ENCODE data around the gene LCAT.
A peak's percentile ranks its signal among the peaks of the same experiment; 100 is the strongest.
"Not testable (repeated sequence)": the region's sequence is repeated elsewhere in the genome, so short reads cannot be mapped to it uniquely, and the experiment has no call there.

The LCAT gene

DNA sequence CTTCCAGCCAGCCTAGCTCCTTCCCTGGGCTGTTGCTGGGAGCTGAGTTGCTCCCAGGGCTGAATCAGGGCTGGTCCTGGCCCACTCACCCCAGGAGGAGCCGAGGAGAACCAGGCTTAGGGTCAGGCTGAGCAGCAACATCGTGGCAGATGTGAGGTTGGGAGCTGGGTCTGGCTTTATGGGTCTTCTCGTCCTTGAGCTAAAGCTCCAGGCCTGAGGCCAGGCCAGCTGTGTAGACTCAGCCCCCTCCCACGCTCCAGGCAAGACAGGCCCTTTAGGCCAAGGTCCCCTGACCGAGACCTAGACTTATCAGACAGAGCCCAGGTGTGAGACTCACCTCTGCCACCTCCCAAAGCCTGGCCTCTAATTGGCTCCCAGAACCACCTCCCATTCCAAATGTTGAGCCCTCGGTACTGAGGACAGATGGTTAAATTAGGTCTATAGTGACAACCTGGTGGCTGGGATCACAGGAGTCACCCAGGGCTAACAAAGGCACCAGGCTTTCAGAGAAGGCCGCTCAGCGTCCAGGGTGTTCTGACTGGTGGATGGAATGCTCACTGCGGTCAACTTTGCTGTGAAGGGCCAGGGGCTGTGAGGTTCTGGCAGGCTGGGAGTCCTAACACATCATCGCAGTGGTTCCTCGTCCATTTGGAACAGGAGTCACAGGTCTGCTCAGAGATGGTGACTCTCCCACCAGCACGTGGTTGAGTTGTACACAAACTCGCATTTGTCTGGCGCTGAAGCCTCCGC is 12.0 kb downstream of the LCAT start, which contains the start of gene CTRL:
Gene CTRL (minus strand): TSS at position 151 of the 750 bp plus-strand sequence. CDS start 10 bp downstream, at position 141.
- no peak for DNase-seq (ENCODE audit: low read depth in 2 of 2)

GRCh38 chr16:67930678-67931211 is 13.2 kb downstream of the LCAT start:
- no peak for DNase-seq (ENCODE audit: low read depth in 2 of 2)

GRCh38 chr16:67930191-67930590 is 13.7 kb downstream of the LCAT start:
- no peak for DNase-seq (ENCODE audit: low read depth in 2 of 2)

DNA sequence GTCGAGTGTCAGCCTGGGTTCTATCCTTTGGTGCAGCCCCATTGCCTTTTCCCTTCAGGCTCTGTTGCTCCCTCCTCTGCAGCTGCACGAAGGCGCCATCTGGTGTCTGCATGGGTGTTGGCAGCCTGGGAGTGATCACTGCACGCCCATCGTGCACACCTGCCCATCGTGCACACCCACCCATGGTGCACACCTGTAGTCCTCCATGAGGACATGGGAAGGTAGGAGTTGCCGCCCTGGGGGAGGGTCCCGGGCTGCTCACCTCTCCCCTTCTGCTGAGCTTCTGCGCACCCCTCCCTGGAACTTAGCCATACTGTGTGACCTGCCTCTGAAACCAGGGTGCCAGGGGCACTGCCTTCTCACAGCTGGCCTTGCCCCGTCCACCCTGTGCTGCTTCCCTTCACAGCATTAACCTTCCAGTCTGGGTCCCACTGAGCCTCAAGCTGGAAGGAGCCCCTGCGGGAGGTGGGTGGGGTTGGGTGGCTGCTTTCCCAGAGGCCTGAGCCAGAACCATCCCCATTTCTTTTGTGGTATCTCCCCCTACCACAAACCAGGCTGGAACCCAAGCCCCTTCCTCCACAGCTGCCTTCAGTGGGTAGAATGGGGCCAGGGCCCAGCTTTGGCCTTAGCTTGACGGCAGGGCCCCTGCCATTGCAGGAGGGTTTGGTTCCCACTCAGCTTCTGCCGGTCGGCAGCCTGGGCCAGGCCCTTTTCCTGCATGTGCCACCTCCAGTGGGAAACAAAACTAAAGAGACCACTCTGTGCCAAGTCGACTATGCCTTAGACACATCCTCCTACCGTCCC is 15.2 kb downstream of the LCAT start:
- peak; percentile 64 to 66 for DNase-seq (ENCODE audit: low read depth in 2 of 2)

GRCh38 chr16:67928147-67928546 is 15.8 kb downstream of the LCAT start:
- DNase-seq (ENCODE audit: low read depth in 2 of 2), result no peak

GRCh38 chr16:67927131-67927941 is 16.6 kb downstream of the LCAT start:
- no peak for DNase-seq (ENCODE audit: low read depth in 2 of 2)

- DNase-seq (ENCODE audit: low read depth in 2 of 2), result no peak
Observed at GRCh38 chr16:67926181-67926750, 17.7 kb downstream of the LCAT start.

DNA sequence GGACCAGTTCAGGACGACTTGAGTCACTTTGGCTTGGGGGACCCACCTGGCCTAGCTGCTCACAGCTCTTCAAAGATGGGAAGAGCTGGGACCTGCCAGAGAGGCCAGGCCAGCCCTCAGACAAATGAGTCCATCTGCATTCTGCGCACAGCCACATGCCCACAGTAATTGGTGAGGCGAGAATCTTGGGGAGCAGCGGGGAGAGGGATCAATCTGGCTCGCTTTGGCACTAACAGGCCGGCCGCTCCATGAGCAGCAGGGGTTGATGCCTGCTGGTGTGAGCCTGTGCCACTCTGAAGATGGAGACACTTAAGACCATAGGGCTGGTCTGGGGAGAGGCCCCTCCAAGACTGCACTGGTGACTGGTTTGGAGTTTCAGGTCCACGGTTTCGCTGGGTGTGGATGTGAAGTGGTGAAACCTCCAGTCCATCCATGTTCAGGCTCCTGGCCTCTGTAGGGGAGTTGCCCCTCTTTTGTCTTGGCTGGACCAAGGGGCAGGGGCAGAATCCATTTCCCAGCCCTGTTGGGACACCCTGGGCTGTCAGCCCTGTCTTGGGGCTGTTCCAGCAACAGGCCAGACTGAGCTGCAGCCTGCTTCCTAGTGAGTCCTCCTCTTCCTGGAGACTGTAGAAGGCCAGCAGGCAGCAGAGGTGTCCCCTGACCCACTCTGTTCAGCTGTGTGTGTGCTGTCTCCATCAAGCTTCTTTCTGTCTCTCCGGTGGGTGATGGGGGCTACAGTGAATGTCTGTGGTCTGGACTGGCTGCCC is 19.6 kb downstream of the LCAT start:
- DNase-seq (ENCODE audit: low read depth in 2 of 2), result no peak

DNA sequence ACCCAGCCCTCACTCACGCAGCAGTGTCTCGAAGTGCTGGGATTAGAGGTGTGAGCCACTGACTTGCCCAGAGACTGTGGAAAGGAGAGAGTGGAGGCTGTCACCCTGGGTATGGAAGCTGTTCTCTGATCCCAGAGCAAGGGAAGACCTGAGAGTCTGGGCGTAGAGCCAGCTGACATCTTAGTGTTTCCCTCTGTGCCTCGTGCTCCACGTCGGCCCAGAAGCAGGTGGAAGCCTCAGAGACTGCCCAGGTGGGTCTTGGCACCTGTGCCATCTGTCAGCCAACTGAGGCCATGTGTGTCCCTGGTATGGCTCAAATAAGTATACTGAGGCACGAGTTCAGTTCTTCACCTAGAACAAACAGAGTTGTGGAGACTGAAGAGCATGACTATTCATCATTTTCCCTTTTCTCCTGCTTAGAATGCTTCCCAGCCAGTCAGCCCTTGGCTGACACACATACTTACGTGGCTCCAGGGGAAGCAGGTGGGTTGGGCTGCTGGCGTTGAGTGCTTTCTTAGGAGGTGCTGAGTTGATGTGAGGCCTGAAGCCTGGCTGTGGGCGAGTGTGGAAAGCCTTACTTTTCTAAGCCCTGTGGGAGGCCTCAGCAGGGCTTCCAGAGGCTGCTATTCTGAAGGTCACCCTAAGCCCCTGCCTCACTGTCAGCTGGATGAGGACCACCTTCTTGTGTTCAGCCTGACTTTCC is 20.4 kb downstream of the LCAT start:
- no peak for DNase-seq (ENCODE audit: low read depth in 2 of 2)

- DNase-seq (ENCODE audit: low read depth in 2 of 2), result no peak
Observed at GRCh38 chr16:67922740-67923139, 21.2 kb downstream of the LCAT start.

DNA sequence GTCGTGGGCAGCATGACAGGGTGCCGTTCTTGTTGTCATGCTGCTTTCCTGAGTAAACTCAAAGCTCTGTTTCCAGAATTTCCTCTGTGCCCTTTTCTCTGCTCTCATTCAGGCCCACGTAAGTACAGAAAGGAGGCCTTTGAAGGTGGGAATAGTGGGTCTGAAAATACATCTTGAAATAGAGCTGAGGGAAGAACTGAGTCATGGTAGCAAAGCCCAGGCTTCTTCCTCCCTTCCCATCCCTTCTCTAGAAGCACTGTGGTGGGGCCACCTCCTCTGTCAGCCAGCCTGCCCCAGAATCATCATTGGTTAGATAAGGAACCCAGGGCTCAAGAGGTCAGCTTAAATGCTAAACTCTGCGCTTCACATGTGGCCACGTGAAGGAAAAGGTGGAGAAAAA is 21.7 kb downstream of the LCAT start:
- no peak for DNase-seq (ENCODE audit: low read depth in 2 of 2)

DNA sequence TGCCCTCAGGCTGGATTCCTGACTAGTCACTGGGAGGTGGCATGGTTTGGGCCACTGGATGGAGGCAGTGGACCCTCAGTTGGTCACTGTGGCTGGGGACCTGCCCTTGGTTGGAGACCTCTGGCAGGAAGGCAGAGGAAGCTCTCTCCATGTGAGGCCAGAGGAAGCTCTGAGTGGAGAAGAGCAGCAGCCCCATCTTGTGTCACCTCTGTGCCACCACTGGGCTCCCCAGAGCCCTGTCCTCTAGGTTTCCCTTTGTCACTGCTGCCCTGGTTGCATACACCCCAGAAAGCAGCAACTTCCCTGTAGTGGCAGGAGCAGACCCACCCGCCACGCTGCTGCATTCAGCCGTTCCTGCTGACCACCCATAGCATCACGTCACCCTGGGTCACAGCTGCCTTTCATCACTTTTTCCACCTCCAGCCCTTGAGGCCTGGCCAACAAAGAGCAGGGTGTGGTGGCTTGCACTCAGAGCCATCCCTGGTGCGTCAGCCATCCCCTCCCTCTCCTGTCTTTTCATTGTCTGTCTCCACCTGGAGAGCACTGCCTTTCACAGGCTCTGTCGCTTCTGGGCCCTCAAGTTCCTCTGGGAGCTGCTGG is 24.2 kb downstream of the LCAT start:
- DNase-seq (ENCODE audit: low read depth in 2 of 2), result no peak

- DNase-seq (ENCODE audit: low read depth in 2 of 2), result peak in 1 of 2 donors; percentile 24
Observed at GRCh38 chr16:67917852-67918236, 26.1 kb downstream of the LCAT start.

- DNase-seq (ENCODE audit: low read depth in 2 of 2), result no peak
Observed at GRCh38 chr16:67917140-67917851, 26.6 kb downstream of the LCAT start.

GRCh38 chr16:67915831-67916723 is 27.8 kb downstream of the LCAT start:
- DNase-seq (ENCODE audit: low read depth in 2 of 2), result no peak

DNA sequence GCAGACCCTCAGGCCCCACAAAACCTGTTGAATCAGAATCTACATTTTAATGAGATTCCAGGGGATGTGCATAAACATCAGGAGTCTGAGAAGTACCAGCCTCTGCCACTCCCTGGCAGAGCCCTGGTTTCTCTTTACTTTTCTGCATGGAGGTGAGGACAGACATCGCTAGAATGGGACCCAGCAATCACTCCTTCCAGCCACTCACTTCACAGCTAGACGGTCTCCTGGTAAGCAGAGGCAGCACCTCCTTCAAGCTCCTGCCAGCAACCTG is 28.5 kb downstream of the LCAT start:
- DNase-seq (ENCODE audit: low read depth in 2 of 2), result not testable (repeated sequence)

DNA sequence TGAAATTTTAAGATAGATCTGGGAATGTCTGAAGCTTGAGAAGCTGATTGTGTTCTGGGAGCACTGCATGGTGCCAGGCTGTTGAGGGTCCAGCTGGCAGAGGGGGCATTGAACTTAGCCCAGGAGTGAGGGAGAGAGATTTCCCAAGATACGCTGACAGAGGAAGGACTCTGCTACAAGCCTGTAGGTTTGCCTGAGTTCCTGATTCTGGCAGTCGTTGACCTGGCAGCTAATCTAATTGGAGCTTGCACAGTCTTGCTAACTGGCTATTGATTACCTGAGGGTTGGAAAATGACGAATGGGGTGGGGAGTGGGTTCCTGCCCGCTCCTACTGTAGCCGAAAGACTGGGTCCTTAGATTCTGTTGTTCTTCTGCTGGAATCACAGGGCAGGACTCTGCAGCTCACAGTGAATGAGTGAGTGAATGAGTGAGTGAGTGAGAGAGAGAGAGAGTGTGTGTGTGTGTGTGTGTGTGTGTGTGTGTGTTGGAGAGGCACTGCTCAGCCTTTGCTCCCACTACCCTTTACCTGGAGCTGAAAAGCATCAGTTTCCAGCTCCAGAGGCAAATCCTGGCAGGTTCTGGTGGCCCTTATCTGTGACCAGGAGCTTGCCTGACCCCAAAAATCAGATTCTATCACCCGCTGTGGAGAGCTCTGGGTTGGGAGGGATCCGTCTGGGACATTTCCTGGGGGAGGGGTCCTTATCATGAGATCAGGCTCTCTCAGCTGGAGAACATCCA is 29.0 kb downstream of the LCAT start:
- no peak for DNase-seq (ENCODE audit: low read depth in 2 of 2)

DNA sequence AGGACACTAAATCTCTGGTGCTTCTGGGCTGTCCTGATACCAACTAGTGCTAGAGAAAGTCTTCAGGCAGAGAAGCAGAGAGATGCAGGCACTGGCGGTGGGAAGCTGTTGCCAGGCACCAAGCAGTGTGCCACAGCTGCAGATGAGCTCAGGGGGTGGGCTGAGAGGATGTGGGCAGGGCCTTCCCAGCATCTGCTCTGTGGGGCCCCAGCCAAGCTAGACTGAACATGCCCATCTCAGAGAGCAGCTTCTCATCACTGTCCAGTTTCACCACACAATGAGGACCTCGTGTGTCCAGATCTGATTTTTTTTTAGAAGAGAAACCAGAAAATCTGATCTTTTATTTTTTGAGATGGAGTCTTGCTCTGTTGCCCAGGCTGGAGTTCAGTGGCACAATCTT is 33.8 kb downstream of the LCAT start:
- peak in 1 of 2 donors; percentile 24 for DNase-seq (ENCODE audit: low read depth in 2 of 2)

Data from stimulated activated CD8-positive, alpha-beta memory T cell treated with anti-CD3 and anti-CD28 coated beads, Interleukin-2, amount 100 ng/mL, for 48 hours (primary cell).